ENCODE measurements around the gene NCBP1. TPM values are rescaled to one million over a fixed set of nuclear protein-coding genes. Genes with fewer than 3 reads are reported as not detected.

Gene NCBP1
- total and polyA plus RNA-seq, 2 experiments from 2014 or later = 22.6 to 33.0 TPM

DNA sequence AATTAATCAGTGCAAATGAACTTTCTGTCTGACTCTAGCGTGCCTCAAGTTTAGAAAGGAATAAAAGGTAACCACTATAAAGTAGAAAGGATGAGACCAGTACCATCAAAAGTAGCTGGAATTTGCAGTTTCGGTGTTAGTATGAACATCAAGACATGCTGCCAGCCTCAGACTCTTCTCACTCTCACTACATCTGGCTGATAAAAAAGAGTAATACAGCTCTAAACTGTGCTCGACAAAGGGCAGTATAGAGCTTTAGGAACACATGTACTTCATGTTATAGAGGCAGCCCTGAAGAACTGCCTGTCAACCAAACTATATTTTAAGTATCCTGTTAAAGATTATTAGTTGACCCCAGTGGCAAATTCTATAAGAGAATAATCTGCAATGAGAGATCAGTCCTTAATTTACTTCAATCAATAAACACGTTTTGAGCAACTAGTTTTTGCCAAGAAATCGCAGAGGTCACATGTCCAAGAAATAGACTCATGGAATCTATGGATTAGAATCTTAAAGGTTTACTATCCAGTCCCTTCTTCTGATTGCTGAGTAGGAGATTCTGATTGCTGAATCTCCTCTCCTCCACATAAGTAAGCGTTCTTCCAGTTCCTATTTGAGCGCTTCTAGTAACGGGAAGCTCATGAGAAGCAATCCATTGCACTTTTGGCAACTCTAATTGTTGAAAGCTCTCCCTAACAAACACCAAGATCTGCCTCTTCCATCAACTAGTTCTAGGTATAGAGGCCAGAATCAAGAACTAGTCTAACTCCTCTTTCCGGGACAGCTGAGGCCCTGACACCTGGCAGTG lies 62.6 kb downstream of the NCBP1 start:
- 24% methylated on average over 9 of the region's 9 CpGs for WGBS (ENCODE audit: low lambda C conversion rate, missing lambda C conversion rate)

GRCh38 chr9:97696803-97697601 lies 63.4 kb downstream of the NCBP1 start, which contains the start of gene XPA:
TSS of gene XPA (minus strand) at chr9:97697340. CDS start at chr9:97697292, 48 bp downstream.
- peak within 1 kb of the TSS; percentile 94 for H3K27ac ChIP-seq
- DNase-seq (ENCODE audit: low spot score) = peak; percentile 99
- no peak for TF ChIP-seq EZH2phosphoT487 (IDR thresholded peaks at IDR 0.05; ENCODE audit: low read depth, severe bottlenecking, unreplicated experiment)
- no peak for TF ChIP-seq CTCF (IDR thresholded peaks at IDR 0.05; ENCODE audit: poor library complexity)
- TF ChIP-seq EZH2 (IDR thresholded peaks at IDR 0.05; ENCODE audit: borderline replicate concordance) = no peak
- peaks cover 17% of the 10 kb centered on the region for H3K4me1 ChIP-seq (ENCODE audit: insufficient read depth)
- no peaks in the 10 kb centered on the region for H3K27me3 ChIP-seq
- H3K9me2 ChIP-seq (replicated peaks; ENCODE audit: insufficient read depth) = no peaks in the 10 kb centered on the region
- under 1% methylated on average over 52 of the region's 82 CpGs for WGBS (ENCODE audit: low lambda C conversion rate, missing lambda C conversion rate)
- H2AFZ ChIP-seq = peak within 1 kb of the TSS; percentile 76
- peaks cover 42% of the 10 kb centered on the region for H3K79me2 ChIP-seq
- peak within 1 kb of the TSS; percentile 64 for H3K4me3 ChIP-seq
- peaks cover 23% of the 10 kb centered on the region for H4K20me1 ChIP-seq (ENCODE audit: insufficient read depth, poor library complexity, severe bottlenecking)
- H3K9me3 ChIP-seq (ENCODE audit: low read depth) = no peaks in the 10 kb centered on the region
- H3K4me2 ChIP-seq = peak within 1 kb of the TSS; percentile 90
- H3K36me3 ChIP-seq (replicated peaks; ENCODE audit: insufficient read depth, low read depth) = no peaks in the 10 kb centered on the region

More for the DNA sequence above, 62.6 kb downstream of the NCBP1 start:
- H3K27me3 ChIP-seq = no peaks in the 10 kb centered on the region
- no peaks in the 10 kb centered on the region for H3K36me3 ChIP-seq (replicated peaks; ENCODE audit: insufficient read depth, low read depth)
- peak overlapping the region; percentile 64 for H3K4me3 ChIP-seq
- no peak for DNase-seq (ENCODE audit: low spot score)
- TF ChIP-seq EZH2 (IDR thresholded peaks at IDR 0.05; ENCODE audit: borderline replicate concordance) (no peak), CTCF (IDR thresholded peaks at IDR 0.05; ENCODE audit: poor library complexity) (no peak), EZH2phosphoT487 (IDR thresholded peaks at IDR 0.05; ENCODE audit: low read depth, severe bottlenecking, unreplicated experiment) (no peak)
- H3K4me2 ChIP-seq = peak overlapping the region; percentile 90
- no peaks in the 10 kb centered on the region for H3K9me2 ChIP-seq (replicated peaks; ENCODE audit: insufficient read depth)
- no peaks in the 10 kb centered on the region for H3K9me3 ChIP-seq (ENCODE audit: low read depth)
- H3K27ac ChIP-seq = peak overlapping the region; percentile 94
- H3K4me1 ChIP-seq (ENCODE audit: insufficient read depth) = peaks cover 17% of the 10 kb centered on the region
- peaks cover 46% of the 10 kb centered on the region for H3K79me2 ChIP-seq
- peaks cover 23% of the 10 kb centered on the region for H4K20me1 ChIP-seq (ENCODE audit: insufficient read depth, poor library complexity, severe bottlenecking)
- H2AFZ ChIP-seq = peak overlapping the region; percentile 76

GRCh38 chr9:97697837-97698236 lies 64.2 kb downstream of the NCBP1 start:
- H3K4me3 ChIP-seq = no peak overlapping the region
- no peak for DNase-seq (ENCODE audit: low spot score)
- 52% methylated on average over 1 of the region's 1 CpG for WGBS (ENCODE audit: low lambda C conversion rate, missing lambda C conversion rate)

More at GRCh38 chr9:97697837-97698236, 64.2 kb downstream of the NCBP1 start:
- H3K9me3 ChIP-seq (ENCODE audit: low read depth) = no peaks in the 10 kb centered on the region
- peaks cover 23% of the 10 kb centered on the region for H4K20me1 ChIP-seq (ENCODE audit: insufficient read depth, poor library complexity, severe bottlenecking)
- H3K27ac ChIP-seq = peak overlapping the region; percentile 63
- TF ChIP-seq EZH2 (IDR thresholded peaks at IDR 0.05; ENCODE audit: borderline replicate concordance) (no peak), EZH2phosphoT487 (IDR thresholded peaks at IDR 0.05; ENCODE audit: low read depth, severe bottlenecking, unreplicated experiment) (no peak), CTCF (IDR thresholded peaks at IDR 0.05; ENCODE audit: poor library complexity) (no peak)
- H3K4me1 ChIP-seq (ENCODE audit: insufficient read depth) = peaks cover 17% of the 10 kb centered on the region
- H2AFZ ChIP-seq = peak overlapping the region; percentile 70
- no peaks in the 10 kb centered on the region for H3K9me2 ChIP-seq (replicated peaks; ENCODE audit: insufficient read depth)
- H3K4me2 ChIP-seq = peak overlapping the region; percentile 75
- peaks cover 35% of the 10 kb centered on the region for H3K79me2 ChIP-seq
- no peaks in the 10 kb centered on the region for H3K36me3 ChIP-seq (replicated peaks; ENCODE audit: insufficient read depth, low read depth)
- H3K27me3 ChIP-seq = no peaks in the 10 kb centered on the region

All from hepatocyte (in vitro differentiated cells).